Adrenal gland (tissue), 5 donors: ENCODE data around the gene TRIB2.

Source experiments
- POLR2A ChIP-seq, 2 donors: fragments of 450-650 bp; IDR thresholded peaks; one replicate each; pipeline ENCODE4 v1.6.1; 2017; ENCODE audit warnings: antibody characterized with exemption in 2 of 2, mild to moderate bottlenecking in 2 of 2, moderate library complexity in 1 of 2
- TF ChIP-seq, protein P1 (sequence below), 6 experiments: fragments of 450-650 bp in 4 of 6; fragments of 200-600 bp in 2 of 6; sonication (generic) in 1 of 6; IDR thresholded peaks; 1 replicate in 5 of 6; 2 replicates in 1 of 6; pipeline versions ENCODE4 v1.5.1 to v1.8.0; 2016 to 2021; ENCODE audit warnings: antibody characterized with exemption in 6 of 6, mild to moderate bottlenecking in 2 of 6, moderate library complexity in 1 of 6
- donor health status: DM: no; HTN: no; CAD: no.

DNA sequence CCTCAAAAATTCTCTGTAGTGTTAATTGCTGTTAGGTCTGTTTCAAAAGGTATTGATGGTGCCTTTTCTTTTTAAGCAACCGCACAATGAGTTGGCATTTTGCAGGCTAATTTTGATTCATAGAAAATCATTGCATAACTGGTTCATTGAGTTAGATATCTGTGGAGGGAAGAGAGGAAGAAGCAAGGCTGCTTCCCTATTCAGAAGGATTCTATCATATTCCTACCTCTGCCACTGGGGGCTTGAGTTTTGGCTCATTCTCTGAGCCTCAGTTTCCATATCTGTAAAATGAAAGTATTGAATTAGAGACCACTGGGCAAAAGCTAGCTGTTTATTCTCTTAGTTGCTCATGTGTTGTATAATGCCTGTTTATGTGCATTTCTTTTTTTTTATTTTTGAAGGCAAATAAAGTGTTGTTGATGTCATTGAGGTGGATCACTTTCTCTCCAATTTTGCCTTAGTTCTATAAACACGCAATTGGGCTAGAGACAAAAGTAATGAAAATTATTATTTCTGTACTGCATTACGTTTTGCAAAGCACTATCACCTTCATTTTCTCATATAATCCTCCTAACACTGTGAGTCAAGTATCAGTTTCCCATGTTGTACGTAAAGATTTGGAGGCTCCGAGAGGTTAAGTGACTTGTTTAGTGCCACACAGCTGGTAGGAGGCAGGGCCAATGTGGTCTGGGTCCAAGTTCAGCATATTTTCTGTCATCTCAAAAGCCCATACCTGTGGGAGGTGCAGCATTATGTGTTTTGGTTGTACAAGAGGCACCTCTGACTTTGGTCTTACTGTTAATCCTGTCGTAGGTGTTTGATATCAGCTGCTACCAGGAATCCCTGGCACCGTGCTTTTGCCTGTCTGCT, 5.9 kb downstream of the TRIB2 start:
- TF ChIP-seq, protein P1, sequence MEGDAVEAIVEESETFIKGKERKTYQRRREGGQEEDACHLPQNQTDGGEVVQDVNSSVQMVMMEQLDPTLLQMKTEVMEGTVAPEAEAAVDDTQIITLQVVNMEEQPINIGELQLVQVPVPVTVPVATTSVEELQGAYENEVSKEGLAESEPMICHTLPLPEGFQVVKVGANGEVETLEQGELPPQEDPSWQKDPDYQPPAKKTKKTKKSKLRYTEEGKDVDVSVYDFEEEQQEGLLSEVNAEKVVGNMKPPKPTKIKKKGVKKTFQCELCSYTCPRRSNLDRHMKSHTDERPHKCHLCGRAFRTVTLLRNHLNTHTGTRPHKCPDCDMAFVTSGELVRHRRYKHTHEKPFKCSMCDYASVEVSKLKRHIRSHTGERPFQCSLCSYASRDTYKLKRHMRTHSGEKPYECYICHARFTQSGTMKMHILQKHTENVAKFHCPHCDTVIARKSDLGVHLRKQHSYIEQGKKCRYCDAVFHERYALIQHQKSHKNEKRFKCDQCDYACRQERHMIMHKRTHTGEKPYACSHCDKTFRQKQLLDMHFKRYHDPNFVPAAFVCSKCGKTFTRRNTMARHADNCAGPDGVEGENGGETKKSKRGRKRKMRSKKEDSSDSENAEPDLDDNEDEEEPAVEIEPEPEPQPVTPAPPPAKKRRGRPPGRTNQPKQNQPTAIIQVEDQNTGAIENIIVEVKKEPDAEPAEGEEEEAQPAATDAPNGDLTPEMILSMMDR (IDR thresholded peaks at IDR 0.05): peak in 3 of 6 experiments; percentile 13 to 38 (median 20)
- no peak for TF ChIP-seq POLR2A (IDR thresholded peaks at IDR 0.05)
